SK-N-SH treated with all-trans-retinoic acid at 6 μM for 48 hours (cell line): Measurements from ENCODE around the gene GART.
"Not testable (repeated sequence)": the region's sequence is repeated elsewhere in the genome, so short reads cannot be mapped to it uniquely, and the experiment has no call there.

Experiments
- ATAC-seq: fragments of 200-7000 bp; cut with Tn5 transposase; 3 replicates; pipeline ENCODE4 v1.9.1; 2020; ENCODE audit warnings: mild to moderate bottlenecking, moderate library complexity
- ARNTL ChIP-seq: fragments of 450-650 bp; formaldehyde crosslinking; IDR thresholded peaks from 2 replicates; pipeline ENCODE4 v1.5.0; 2020; ENCODE audit warnings: low read depth, mild to moderate bottlenecking, moderate library complexity, borderline replicate concordance
- BACH2 ChIP-seq: fragments of 250-450 bp; sonication (Bioruptor Pico); IDR thresholded peaks from 2 replicates; pipeline ENCODE4 v1.9.0; 2021; ENCODE audit warnings: mild to moderate bottlenecking, borderline replicate concordance
- CREB5 ChIP-seq: fragments of 250-450 bp; sonication (Bioruptor Pico); IDR thresholded peaks from 2 replicates; pipeline ENCODE4 v1.5.1; 2020; ENCODE audit warnings: low read depth, mild to moderate bottlenecking, moderate library complexity
- CSDC2 ChIP-seq: fragments of 250-450 bp; sonication (Bioruptor Pico); IDR thresholded peaks from 2 replicates; pipeline ENCODE4 v1.5.0; 2020; ENCODE audit warnings: mild to moderate bottlenecking, moderate library complexity
- CSRNP3 ChIP-seq: fragments of 250-450 bp; sonication (Bioruptor Pico); IDR thresholded peaks from 2 replicates; pipeline ENCODE4 v1.5.1; 2021; ENCODE audit warnings: mild to moderate bottlenecking, moderate library complexity
- ESRRG ChIP-seq: fragments of 250-450 bp; sonication (Bioruptor Pico); IDR thresholded peaks from 2 replicates; pipeline ENCODE4 v1.6.1; 2021; ENCODE audit warnings: mild to moderate bottlenecking
- GLIS3 ChIP-seq: fragments of 250-450 bp; sonication (Bioruptor Pico); IDR thresholded peaks from 2 replicates; pipeline ENCODE4 v1.5.0; 2020; ENCODE audit warnings: mild to moderate bottlenecking, moderate library complexity
- ISL1 ChIP-seq: fragments of 250-450 bp; sonication (Bioruptor Pico); IDR thresholded peaks from 2 replicates; pipeline ENCODE4 v2.1.2; 2022; ENCODE audit warnings: mild to moderate bottlenecking, moderate library complexity
- OSR1 ChIP-seq: fragments of 250-450 bp; sonication (Bioruptor Pico); IDR thresholded peaks from 2 replicates; pipeline ENCODE4 v1.8.0; 2022; ENCODE audit warnings: moderate library complexity, mild to moderate bottlenecking, inconsistent platforms
- POU6F1 ChIP-seq: fragments of 250-450 bp; sonication (Bioruptor Pico); IDR thresholded peaks from 2 replicates; pipeline ENCODE4 v1.8.0; 2021; ENCODE audit warnings: low read depth, mild to moderate bottlenecking, moderate library complexity, borderline replicate concordance
- PPARA ChIP-seq: fragments of 250-450 bp; sonication (Bioruptor Pico); IDR thresholded peaks from 2 replicates; pipeline ENCODE4 v1.5.0; 2020; ENCODE audit warnings: mild to moderate bottlenecking, borderline replicate concordance
- TCF4 ChIP-seq: fragments of 250-450 bp; sonication (Bioruptor Pico); IDR thresholded peaks from 2 replicates; pipeline ENCODE4 v1.8.0; 2021; ENCODE audit warnings: mild to moderate bottlenecking, moderate library complexity, borderline replicate concordance
- TOX ChIP-seq: fragments of 250-450 bp; sonication (Bioruptor Pico); IDR thresholded peaks from 2 replicates; pipeline ENCODE4 v1.8.0; 2021; ENCODE audit warnings: mild to moderate bottlenecking, moderate library complexity, borderline replicate concordance
- TSHZ2 ChIP-seq: fragments of 250-450 bp; sonication (Bioruptor Pico); IDR thresholded peaks from 2 replicates; pipeline ENCODE4 v1.5.0; 2020; ENCODE audit warnings: mild to moderate bottlenecking, moderate library complexity
- ZC3H10 ChIP-seq: fragments of 250-450 bp; sonication (Bioruptor Pico); IDR thresholded peaks from 2 replicates; pipeline ENCODE4 v1.5.1; 2021; ENCODE audit warnings: mild to moderate bottlenecking, moderate library complexity
- ZFP3 ChIP-seq: fragments of 250-450 bp; sonication (Bioruptor Pico); IDR thresholded peaks from 2 replicates; pipeline ENCODE4 v1.5.0; 2020; ENCODE audit warnings: mild to moderate bottlenecking, moderate library complexity
- ZFP30 ChIP-seq: fragments of 450-650 bp; formaldehyde crosslinking; IDR thresholded peaks from 2 replicates; pipeline ENCODE4 v1.5.0; 2022; ENCODE audit warnings: mild to moderate bottlenecking, moderate library complexity
- ZNF70 ChIP-seq: fragments of 450-650 bp; formaldehyde crosslinking; IDR thresholded peaks from 2 replicates; pipeline ENCODE4 v1.5.0; 2020; ENCODE audit warnings: mild to moderate bottlenecking, moderate library complexity
- ZNF8 ChIP-seq: fragments of 450-650 bp; formaldehyde crosslinking; IDR thresholded peaks from 2 replicates; pipeline ENCODE4 v1.5.0; 2020; ENCODE audit warnings: mild to moderate bottlenecking, moderate library complexity

GART gene

GRCh38 chr21:33477066-33477465 lies 64.9 kb downstream of the GART start (continued):
- TF ChIP-seq CSRNP3 (CRISPR knock-in tag) (no peak), ZFP3 (CRISPR knock-in tag) (no peak), ISL1 (CRISPR knock-in tag) (no peak), ZNF70 (CRISPR knock-in tag) (no peak)
- TF ChIP-seq, all 23 proteins: peak for 0

DNA sequence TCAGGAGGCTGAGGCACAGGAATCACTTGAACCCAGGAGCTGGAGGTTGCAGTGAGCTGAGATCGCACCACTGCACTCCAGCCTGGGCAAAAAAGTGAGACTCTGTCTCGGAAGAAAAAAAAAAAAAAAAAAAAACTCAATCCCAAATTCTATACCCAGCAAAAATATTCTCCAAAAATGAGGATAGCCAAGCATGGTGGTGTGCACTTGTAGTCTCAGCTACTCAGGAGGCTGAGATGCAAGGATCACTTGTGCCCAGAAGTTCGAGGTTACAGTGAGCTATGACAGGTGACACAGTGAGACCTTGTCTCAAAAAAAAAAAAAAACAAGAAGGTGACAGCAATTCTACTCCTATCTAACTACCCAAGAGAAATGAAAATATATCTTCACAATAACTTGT lies 68.6 kb downstream of the GART start:
- TF ChIP-seq BACH2 (CRISPR knock-in tag) (no peak), ARNTL (CRISPR knock-in tag) (no peak), PPARA (CRISPR knock-in tag) (no peak), CSDC2 (no peak)
- ATAC-seq = no peak

DNA sequence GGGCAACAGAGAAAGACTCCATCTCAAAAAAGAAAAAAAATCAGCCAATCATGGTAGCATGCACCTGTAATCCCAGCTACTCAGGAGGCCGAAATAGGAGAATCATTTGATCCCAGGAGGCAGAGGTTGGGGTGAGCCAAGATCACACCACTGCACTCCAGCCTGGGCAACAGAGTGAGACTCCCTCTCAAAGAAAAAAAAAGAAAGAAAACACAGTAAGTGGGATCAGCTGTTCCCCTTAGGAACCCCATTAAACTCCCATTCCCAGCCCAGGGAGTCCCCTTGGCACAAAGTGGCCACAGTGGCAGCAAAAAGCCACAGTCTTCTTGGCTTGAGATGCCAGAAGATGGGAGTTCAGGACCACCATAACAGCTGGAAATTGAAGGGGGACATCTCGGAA lies 71.2 kb downstream of the GART start:
- TF ChIP-seq ISL1 (CRISPR knock-in tag) (no peak), ZC3H10 (no peak)
- ATAC-seq = no peak

GRCh38 chr21:33469183-33469582 lies 72.7 kb downstream of the GART start:
- ATAC-seq = not testable (repeated sequence)

DNA sequence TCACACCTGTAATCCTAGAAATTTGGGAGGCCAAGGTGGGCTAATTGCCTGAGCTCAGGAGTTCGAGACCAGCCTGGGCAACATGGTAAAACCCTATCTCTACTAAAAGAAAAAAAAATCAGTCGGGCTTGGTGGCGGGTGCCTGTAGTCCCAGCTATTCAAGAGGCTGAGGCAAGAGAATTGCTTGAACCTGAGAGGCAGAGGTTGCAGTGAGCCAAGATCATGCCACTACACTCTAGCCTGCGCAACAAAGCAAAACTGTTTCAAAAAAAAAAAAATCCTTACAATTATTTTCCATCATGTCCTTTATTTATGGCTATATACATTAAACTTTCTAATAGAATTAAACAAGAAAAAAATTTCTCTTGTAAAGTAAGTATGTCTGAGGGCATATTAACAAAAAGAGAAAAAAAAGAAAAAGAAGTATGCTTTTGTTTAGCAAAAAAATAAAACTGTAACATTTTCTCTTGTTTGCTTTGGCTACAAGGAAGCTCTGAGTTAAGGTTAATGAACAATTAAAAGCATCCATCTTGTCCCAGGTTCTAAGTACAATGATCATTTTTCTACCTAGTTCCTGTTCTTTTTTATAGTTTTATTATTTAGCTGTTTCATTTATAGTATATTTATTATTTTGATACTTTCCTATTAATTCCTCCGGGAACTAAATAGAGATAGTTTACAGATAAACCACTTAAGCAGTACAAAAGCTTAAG lies 80.2 kb downstream of the GART start:
- TF ChIP-seq BACH2 (CRISPR knock-in tag) (no peak), TCF4 (CRISPR knock-in tag) (no peak), ESRRG (no peak), ZFP30 (CRISPR knock-in tag) (no peak), CREB5 (CRISPR knock-in tag) (no peak), TSHZ2 (CRISPR knock-in tag) (no peak), GLIS3 (CRISPR knock-in tag) (no peak), OSR1 (no peak), CSRNP3 (CRISPR knock-in tag) (no peak), POU6F1 (CRISPR knock-in tag) (no peak), ARNTL (CRISPR knock-in tag) (no peak), ZFP3 (CRISPR knock-in tag) (no peak), TOX (CRISPR knock-in tag) (no peak), ZNF8 (no peak)

More for the DNA sequence above, 80.2 kb downstream of the GART start:
- no peak for ATAC-seq
